Liver (tissue), 3 donors: Measurements from ENCODE around the gene IFT27.

ENCODE experiments used
- ATF3 ChIP-seq: IDR thresholded peaks from 2 replicates; pipeline ENCODE4 v1.6.1; 2016; ENCODE audit warnings: antibody characterized with exemption
- CTCF ChIP-seq: fragments of 150-350 bp; IDR thresholded peaks from 2 replicates; pipeline ENCODE4 v1.5.1; 2017; ENCODE audit warnings: improper control_type of control experiment, low read depth, low read length; ENCODE audit not compliant: missing input control
- EGR1 ChIP-seq, 2 donors: IDR thresholded peaks; 2 replicates each; pipeline ENCODE4 v1.6.1; 2016 to 2018; ENCODE audit warnings: antibody characterized with exemption in 2 of 2, low read depth in 2 of 2
- FOXA1 ChIP-seq: IDR thresholded peaks from 2 replicates; pipeline ENCODE4 v1.6.1; 2016; ENCODE audit warnings: antibody characterized with exemption
- HNF4G ChIP-seq: IDR thresholded peaks from 2 replicates; pipeline ENCODE4 v1.6.1; 2016; ENCODE audit warnings: antibody characterized with exemption
- JUND ChIP-seq, 2 donors: IDR thresholded peaks; 2 replicates each; pipeline ENCODE4 v1.6.1; 2016; ENCODE audit warnings: antibody characterized with exemption in 2 of 2
- REST ChIP-seq: IDR thresholded peaks from 2 replicates; pipeline ENCODE4 v1.6.1; 2016; ENCODE audit warnings: antibody characterized with exemption, mild to moderate bottlenecking
- SP1 ChIP-seq: IDR thresholded peaks from 2 replicates; pipeline ENCODE4 v1.6.1; 2018; ENCODE audit warnings: antibody characterized with exemption, mild to moderate bottlenecking
- TAF1 ChIP-seq: conservative IDR thresholded peaks from 2 replicates; pipeline ENCODE4 v1.6.1; 2016; ENCODE audit warnings: antibody characterized with exemption, mild to moderate bottlenecking
- donor health status: healthy.
- donor health status: healthy.

- no peak for TF ChIP-seq REST
- no peak for TF ChIP-seq FOXA1
- TF ChIP-seq ATF3 = no peak
- TF ChIP-seq HNF4G = no peak
- no peak for TF ChIP-seq CTCF
- TF ChIP-seq TAF1 = no peak
- TF ChIP-seq EGR1 (IDR thresholded peaks at IDR 0.05; ENCODE audit: low read depth in 2 of 2) = no peak
- no peak for TF ChIP-seq JUND (IDR thresholded peaks at IDR 0.05)
- TF ChIP-seq SP1 = no peak
Measured at GRCh38 chr22:36724836-36725235, 51.1 kb downstream of the IFT27 start.
